Mucosa of descending colon (tissue), 3 donors: ENCODE data around the gene PLA2R1. TPM values are rescaled to one million over a fixed set of nuclear protein-coding genes. Genes with fewer than 3 reads are reported as not detected.

ENCODE experiments used
- ATAC-seq: fragments of 200-7000 bp; cut with Tn5 transposase; one replicate; pipeline ENCODE4 v1.9.1; 2020; ENCODE audit warnings: mild to moderate bottlenecking, moderate library complexity
- DNase-seq, 3 donors: peaks; one replicate each; pipeline ENCODE4 v3.0.0-alpha.2; 2020
- H3K36me3 ChIP-seq: fragments of 200-600 bp; one replicate; pipeline ENCODE4 v1.8.0; 2021; ENCODE audit warnings: low read depth, mild to moderate bottlenecking
- H3K4me1 ChIP-seq: fragments of 200-600 bp; one replicate; pipeline ENCODE4 v1.8.0; 2021; ENCODE audit warnings: low read depth, mild to moderate bottlenecking
- H3K4me3 ChIP-seq: fragments of 200-600 bp; one replicate; pipeline ENCODE4 v1.8.0; 2021; ENCODE audit warnings: mild to moderate bottlenecking
- H3K9me3 ChIP-seq: fragments of 200-600 bp; one replicate; pipeline ENCODE4 v1.8.0; 2021; ENCODE audit warnings: mild to moderate bottlenecking
- CTCF ChIP-seq: fragments of 200-600 bp; IDR thresholded peaks from one replicate; pipeline ENCODE4 v1.8.0; 2022; ENCODE audit warnings: antibody characterized with exemption, mild to moderate bottlenecking
- intact Hi-C, 2 donors: fragments of 100-400 bp; cut with DNase I in 1 of 2; cut with micrococcal nuclease in 1 of 2; formaldehyde crosslinking; loops; one replicate each; pipeline versions ENCODE4 v1.11.0 to v1.11.1; 2022; cut with DNase I, micrococcal nuclease
- total RNA-seq, 3 donors: library from RNA; stranded (reverse); fragmentation: NEBNext Ultra II Directional in 2 of 3; extraction: Animal tissue kit (Norgen Biotek cat#: 25700) in 2 of 3; gene quantifications; one replicate each; pipeline versions ENCODE4 v1.2.1 to v1.2.4, GENCODE V29; 2021 to 2023
- donor health status: DM: no; HTN: no; CAD: no; lungs with moderate emphysema.
- donor health status: DM: no; HTN: no; CAD: no.
- donor health status: DM: no; HTN: yes; CAD: no.

Gene PLA2R1
- total RNA-seq, 3 donors from 2014 or later = 8.0 to 19.1 (median 11.1) TPM

GRCh38 chr2:159904127-159904958 lies 158.1 kb downstream of the PLA2R1 start, which contains the start of gene LY75:
TSS of gene LY75 (minus strand) at chr2:159904756.
- Histone ChIP-seq H3K4me1 (peaks cover 20% of the 10 kb centered on the region), H3K9me3 (no peaks in the 10 kb centered on the region), H3K36me3 (no peaks in the 10 kb centered on the region), H3K4me3 (peak within 1 kb of the TSS; percentile 31)
- peak; percentile 91 for ATAC-seq
- TF ChIP-seq CTCF = no peak
- DNase-seq = peak in 2 of 3 donors; percentile 94
- intact Hi-C loops = no loop called here

- H3K4me3 ChIP-seq = peak overlapping the region; percentile 31
- H3K4me1 ChIP-seq = peaks cover 20% of the 10 kb centered on the region
- no peak for TF ChIP-seq CTCF
- DNase-seq = peak; percentile 64 to 69 (median 66)
- peak; percentile 57 for ATAC-seq
- intact Hi-C loops = no loop called here
- no peaks in the 10 kb centered on the region for H3K9me3 ChIP-seq
- no peaks in the 10 kb centered on the region for H3K36me3 ChIP-seq
These were observed 158.8 kb downstream of the PLA2R1 start for GRCh38 chr2:159903443-159904126.

- TF ChIP-seq CTCF = no peak
- no peak overlapping the region for H3K4me3 ChIP-seq
These were observed 159.7 kb downstream of the PLA2R1 start for GRCh38 chr2:159902722-159903121.

GRCh38 chr2:159900343-159900742 lies 162.1 kb downstream of the PLA2R1 start:
- Histone ChIP-seq H3K4me3 (no peak overlapping the region), H3K4me1 (peaks cover 7% of the 10 kb centered on the region), H3K9me3 (no peaks in the 10 kb centered on the region), H3K36me3 (no peaks in the 10 kb centered on the region)
- ATAC-seq (no peak), DNase-seq (no peak)
- TF ChIP-seq CTCF = no peak
- intact Hi-C loops = no loop called here

More at GRCh38 chr2:159902722-159903121, 159.7 kb downstream of the PLA2R1 start:
- H3K9me3 ChIP-seq = no peaks in the 10 kb centered on the region
- DNase-seq = no peak
- ATAC-seq = no peak
- peaks cover 20% of the 10 kb centered on the region for H3K4me1 ChIP-seq
- H3K36me3 ChIP-seq = no peaks in the 10 kb centered on the region
- intact Hi-C loops = no loop called here

- intact Hi-C loops = no loop called here
- peaks cover 7% of the 10 kb centered on the region for H3K4me1 ChIP-seq
- no peak for DNase-seq
- H3K9me3 ChIP-seq = no peaks in the 10 kb centered on the region
- no peak overlapping the region for H3K4me3 ChIP-seq
- TF ChIP-seq CTCF = no peak
- no peak for ATAC-seq
- no peaks in the 10 kb centered on the region for H3K36me3 ChIP-seq
These were observed 164.0 kb downstream of the PLA2R1 start for GRCh38 chr2:159898441-159898840.
